ENCODE measurements around the gene OR6J1. TPM values are rescaled to one million over a fixed set of nuclear protein-coding genes. Genes with fewer than 3 reads are reported as not detected.
A peak's percentile ranks its signal among the peaks of the same experiment; 100 is the strongest.

OR6J1 gene
- polyA plus RNA-seq, 2 of the 4 experiments (the other 2 are of a cell fraction): not detected

GRCh38 chr14:22614240-22614799 is 29.8 kb downstream of the OR6J1 start:
- H3K27ac ChIP-seq: peak overlapping the region; percentile 71 to 89
- POLR2A ChIA-PET: interaction anchor here (1.7 kb wide), 1 partner anchor 37 kb away, joined by 6 read pairs; no protein-coding TSS in a partner anchor
- no peak for TF ChIP-seq NPAS2 (CRISPR knock-in tag; IDR thresholded peaks at IDR 0.05; ENCODE audit: borderline replicate concordance)
- no peak for TF ChIP-seq HES2 (IDR thresholded peaks at IDR 0.05)
- no peak for TF ChIP-seq PHF8 (IDR thresholded peaks at IDR 0.05; ENCODE audit: borderline replicate concordance, low read depth)
- no peak for TF ChIP-seq CHD4 (IDR thresholded peaks at IDR 0.05; ENCODE audit: borderline replicate concordance)
- no peak for TF ChIP-seq NFE2L2 (conservative IDR thresholded peaks at IDR 0.05; ENCODE audit: low read length)
- no peak for TF ChIP-seq RCOR1 (IDR thresholded peaks at IDR 0.05; ENCODE audit: low read depth, low read length)
- no peak for TF ChIP-seq NR3C1 (IDR thresholded peaks at IDR 0.05)
- no peak for TF ChIP-seq TP53 (CRISPR knock-in tag; IDR thresholded peaks at IDR 0.05)
- no peak for TF ChIP-seq RNF2 (IDR thresholded peaks at IDR 0.05; ENCODE audit: borderline replicate concordance, low read depth)
- no peak for TF ChIP-seq CBX2 (IDR thresholded peaks at IDR 0.05; ENCODE audit: borderline replicate concordance, low read depth)
- no peak for TF ChIP-seq CBX8 (IDR thresholded peaks at IDR 0.05)
- TF ChIP-seq CHD2 (IDR thresholded peaks at IDR 0.05; ENCODE audit: low read length, partially characterized antibody): peak; percentile 6
- TF ChIP-seq FOSL2 (IDR thresholded peaks at IDR 0.05): no peak
- peak; percentile 86 for TF ChIP-seq FOSL2 (CRISPR knock-in tag; IDR thresholded peaks at IDR 0.05)
- peak; percentile 88; the same call in 1 of the 2 replicates for TF ChIP-seq HOXB5 (CRISPR knock-in tag; IDR thresholded peaks at IDR 0.05)
- no peak for TF ChIP-seq USF2 (IDR thresholded peaks at IDR 0.05)
- TF ChIP-seq EHF (CRISPR knock-in tag; IDR thresholded peaks at IDR 0.05): no peak
- peak; percentile 37; the same call in 1 of the 2 replicates for TF ChIP-seq ATOH8 (CRISPR knock-in tag; IDR thresholded peaks at IDR 0.05; ENCODE audit: low read depth)
- no peak for TF ChIP-seq ELK1 (IDR thresholded peaks at IDR 0.05; ENCODE audit: low read depth, low read length)
- TF ChIP-seq EHMT2 (IDR thresholded peaks at IDR 0.05; ENCODE audit: low read depth): no peak
- peak; percentile 74 for TF ChIP-seq MAFK (IDR thresholded peaks at IDR 0.05; ENCODE audit: partially characterized antibody)
- TF ChIP-seq JUN (IDR thresholded peaks at IDR 0.05): peak; percentile 9 to 73; a peak in 4 of 5 replicates
- no peak for TF ChIP-seq HEYL (CRISPR knock-in tag; IDR thresholded peaks at IDR 0.05)
- TF ChIP-seq ZC3H11A (IDR thresholded peaks at IDR 0.05): no peak
- peak in 1 of 2 experiments; percentile 74; a peak in 2 of 5 replicates for TF ChIP-seq EP300 (IDR thresholded peaks at IDR 0.05)
- no peak; the same call in 2 of the 3 replicates for TF ChIP-seq SMC3 (IDR thresholded peaks at IDR 0.05)
- no peak for TF ChIP-seq ZFP36 (IDR thresholded peaks at IDR 0.05; ENCODE audit: borderline replicate concordance, partially characterized antibody)
- no peak for TF ChIP-seq ZNF302 (CRISPR knock-in tag; IDR thresholded peaks at IDR 0.05)
- no peak for TF ChIP-seq ZSCAN20 (CRISPR knock-in tag; IDR thresholded peaks at IDR 0.05)
- no peak for TF ChIP-seq CTCF (IDR thresholded peaks at IDR 0.05)
- no peak for TF ChIP-seq MAZ (IDR thresholded peaks at IDR 0.05; ENCODE audit: borderline replicate concordance, low read depth, low read length)
- TF ChIP-seq GATA3 (IDR thresholded peaks at IDR 0.05; ENCODE audit: borderline replicate concordance): peak; percentile 77
- TF ChIP-seq TFCP2L1 (CRISPR knock-in tag; IDR thresholded peaks at IDR 0.05): no peak
- no peak; the same call in 2 of the 3 replicates for TF ChIP-seq BCL3 (IDR thresholded peaks at IDR 0.05)
- peak; percentile 81 for TF ChIP-seq JUNB (IDR thresholded peaks at IDR 0.05)
- peak; percentile 20; the same call in 1 of the 2 replicates for TF ChIP-seq MYC (IDR thresholded peaks at IDR 0.05; ENCODE audit: borderline replicate concordance, low read length)
- no peak for TF ChIP-seq RFX5 (IDR thresholded peaks at IDR 0.05)

More at GRCh38 chr14:22614240-22614799, 29.8 kb downstream of the OR6J1 start:
- Histone ChIP-seq H3K4me1 (peaks cover 31% of the 10 kb centered on the region), H3K9me3 (no peaks in the 10 kb centered on the region), H3K4me2 (peak overlapping the region; percentile 54), H3K4me3 (no peak overlapping the region)
- CTCF ChIA-PET: interaction anchor here (0.7 to 4.6 kb wide), 5 partner anchors 14 to 120 kb away, joined by 3 to 51 read pairs (median 3); partner anchors contain the start of genes ABHD4 and OR6J1
- DNase-seq (ENCODE audit: low read depth in 1 of 2, low spot score in 1 of 2): peak; percentile 81 to 94
- FAIRE-seq: peak; percentile 49
- peak; percentile 93 to 94 for ATAC-seq
- WGBS (ENCODE audit: missing lambda C conversion rate): 3% methylated on average over 6 of the region's 6 CpGs
